Mammary epithelial cell (primary cell): Measurements from ENCODE around the gene FLII.

Experiments used
- CTCF ChIP-seq, 2 donors: IDR thresholded peaks in 1 of 2; conservative IDR thresholded peaks in 1 of 2; 2 replicates each; pipeline ENCODE4 v1.5.1; 2011 to 2012; ENCODE audit warnings: inconsistent platforms in 2 of 2, low read length in 2 of 2, mild to moderate bottlenecking in 2 of 2, control low read depth in 1 of 2, low read depth in 1 of 2; ENCODE audit not compliant: insufficient read depth in 1 of 2; ENCODE audit errors: extremely low read depth in 1 of 2
- EZH2 ChIP-seq: IDR thresholded peaks from 2 replicates; pipeline ENCODE4 v1.6.1; 2012; ENCODE audit warnings: low read length, inconsistent platforms, borderline replicate concordance

- TF ChIP-seq EZH2 (no peak), CTCF (conservative IDR thresholded peaks at IDR 0.05 in 1 of 2, IDR thresholded peaks at IDR 0.05 in 1 of 2; ENCODE audit: extremely low read depth in 1 of 2, insufficient read depth in 1 of 2, low read depth in 1 of 2, low read length in 2 of 2) (no peak)
Measured at GRCh38 chr17:18213666-18214270, 44.8 kb downstream of the FLII start.
